SK-N-MC (cell line): ENCODE results near the gene POT1.

Source experiments
- DNase-seq: peaks from one replicate; pipeline ENCODE4 v3.0.0-alpha.2; 2011; ENCODE audit warnings: low read depth, low spot score
- H3K27ac ChIP-seq: fragments of 200-600 bp; sonication (generic); 2 replicates; pipeline ENCODE4 v1.5.1; 2016; ENCODE audit warnings: mixed run types
- H3K36me3 ChIP-seq: fragments of 200-600 bp; sonication (generic); 2 replicates; pipeline ENCODE4 v1.6.1; 2017; ENCODE audit warnings: antibody characterized with exemption, low read length, mixed read lengths; ENCODE audit not compliant: insufficient read depth
- H3K4me3 ChIP-seq: fragments of 200-600 bp; sonication (generic); 2 replicates; pipeline ENCODE4 v1.5.1; 2016
- H3K9ac ChIP-seq: fragments of 200-600 bp; sonication (generic); 2 replicates; pipeline ENCODE4 v1.8.0; 2017; ENCODE audit warnings: mixed run types, mixed read lengths; ENCODE audit not compliant: insufficient read length
- H3K9me3 ChIP-seq: fragments of 200-600 bp; sonication (generic); 2 replicates; pipeline ENCODE4 v1.6.1; 2017; ENCODE audit warnings: low read depth, mild to moderate bottlenecking, antibody characterized with exemption, low read length, moderate library complexity, mixed read lengths
- EZH2 ChIP-seq: fragments of 200-600 bp; sonication (generic); IDR thresholded peaks from one replicate; pipeline ENCODE4 v1.6.1; 2017; ENCODE audit warnings: antibody characterized with exemption
- FOXP2 ChIP-seq: optimal IDR thresholded peaks from 2 replicates; pipeline ENCODE3; 2011; ENCODE audit warnings: mild to moderate bottlenecking, moderate library complexity; ENCODE audit not compliant: insufficient read depth; ENCODE audit errors: extremely low read length, control extremely low read depth
- POLR2AphosphoS5 ChIP-seq: IDR thresholded peaks from 2 replicates; pipeline ENCODE4 v1.6.1; 2012; ENCODE audit warnings: mild to moderate bottlenecking, low read depth, low read length, borderline replicate concordance

POT1 gene

DNA sequence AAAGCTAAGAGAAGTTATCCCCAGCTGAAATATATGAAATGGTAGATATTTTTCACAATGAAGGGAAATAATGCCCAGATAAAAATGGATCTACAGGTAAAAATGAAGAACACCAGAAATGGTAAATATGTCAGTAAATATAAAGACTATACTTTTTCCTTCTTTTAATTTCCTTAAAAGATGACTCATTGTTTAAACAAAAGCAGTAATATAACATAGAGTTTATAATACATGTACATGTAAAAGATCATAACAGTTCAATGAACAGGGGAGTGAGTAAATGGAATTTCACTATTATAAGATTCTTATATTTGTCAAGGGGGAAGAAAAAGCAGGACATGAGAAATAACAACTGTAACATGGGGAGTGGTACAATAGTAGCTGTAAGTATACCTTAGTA is 7.4 kb downstream of the POT1 start:
- H3K27ac ChIP-seq: no peak overlapping the region
- no peak for DNase-seq
- H3K36me3 ChIP-seq: peaks cover 65% of the 10 kb centered on the region
- no peak overlapping the region for H3K9ac ChIP-seq
- 0 out of 2 replicates have a peak, but pooled peaks cover 6% of the 10 kb centered on the region for H3K9me3 ChIP-seq
- no peak overlapping the region for H3K4me3 ChIP-seq
- no peak for TF ChIP-seq EZH2

DNA sequence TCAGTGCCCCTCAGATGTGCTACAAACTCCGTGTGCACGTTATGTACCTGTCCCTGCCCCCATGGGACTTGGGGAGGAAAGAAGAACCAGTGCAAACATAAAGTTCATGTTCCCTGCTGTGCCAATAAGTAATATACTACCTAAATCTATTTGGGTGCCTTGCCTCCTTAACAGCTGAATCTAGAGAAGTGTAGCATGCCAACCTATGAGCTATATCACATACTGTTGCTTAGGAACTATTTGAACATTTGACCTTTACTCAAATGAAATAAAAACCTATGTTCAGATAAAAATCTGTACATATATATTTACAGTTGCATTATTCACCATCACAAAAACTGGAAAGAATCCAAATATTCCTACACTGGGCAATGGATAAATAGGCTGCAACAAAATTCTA is 9.8 kb downstream of the POT1 start:
- Histone ChIP-seq H3K9ac (no peak overlapping the region), H3K36me3 (peaks cover 50% of the 10 kb centered on the region), H3K27ac (no peak overlapping the region), H3K4me3 (no peak overlapping the region), H3K9me3 (0 out of 2 replicates have a peak, but pooled peaks cover 6% of the 10 kb centered on the region)
- TF ChIP-seq POLR2AphosphoS5 (no peak), FOXP2 (no peak)
- DNase-seq: no peak

DNA sequence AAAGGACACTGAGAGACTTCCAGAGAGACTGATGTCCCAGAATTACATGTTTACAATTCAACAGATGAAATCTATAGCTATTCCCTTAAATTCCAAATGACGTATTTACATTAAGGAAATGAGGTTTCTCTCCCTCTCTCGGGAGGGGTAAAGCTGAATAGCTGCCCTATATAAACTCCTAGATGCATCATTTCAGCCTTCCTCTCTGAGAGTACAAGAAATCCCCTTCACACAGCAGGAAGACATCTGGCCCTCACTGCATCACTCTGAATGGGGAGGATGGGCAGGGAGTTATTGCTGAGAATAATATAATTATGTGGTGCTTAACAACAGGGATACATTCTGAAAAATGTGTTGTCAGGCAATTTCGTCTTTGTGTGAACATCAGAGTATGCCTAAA is 11.0 kb downstream of the POT1 start:
- H3K27ac ChIP-seq: no peak overlapping the region
- no peak for DNase-seq
- TF ChIP-seq POLR2AphosphoS5 (no peak), FOXP2 (no peak), EZH2 (no peak)

DNA sequence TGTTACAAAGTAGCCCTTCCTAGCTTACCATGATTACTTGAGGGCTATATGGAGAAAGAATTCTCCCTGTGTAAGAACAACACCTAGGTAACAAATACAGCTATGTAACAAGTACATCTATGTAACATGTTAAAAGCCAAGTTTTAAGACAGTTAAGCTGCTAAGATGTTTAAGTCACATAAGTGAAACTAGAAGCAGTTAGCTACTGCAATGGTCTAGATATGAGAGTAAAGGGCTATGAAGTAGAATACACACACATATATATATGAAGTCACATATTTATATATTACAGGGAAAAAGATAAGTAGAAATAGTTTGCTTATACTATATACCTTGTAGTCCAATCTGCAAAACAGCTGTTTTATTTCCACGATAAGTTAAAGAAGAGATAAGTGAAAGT is 14.4 kb downstream of the POT1 start:
- peaks cover 41% of the 10 kb centered on the region for H3K36me3 ChIP-seq
- no peak overlapping the region for H3K4me3 ChIP-seq
- no peak for TF ChIP-seq POLR2AphosphoS5
- TF ChIP-seq FOXP2: no peak
- no peak for TF ChIP-seq EZH2
- DNase-seq: no peak
- H3K9ac ChIP-seq: no peak overlapping the region
- 0 out of 2 replicates have a peak, but pooled peaks cover 3% of the 10 kb centered on the region for H3K9me3 ChIP-seq
- H3K27ac ChIP-seq: no peak overlapping the region

More for the DNA sequence above, 11.0 kb downstream of the POT1 start:
- Histone ChIP-seq H3K9me3 (0 out of 2 replicates have a peak, but pooled peaks cover 6% of the 10 kb centered on the region), H3K36me3 (peaks cover 48% of the 10 kb centered on the region), H3K9ac (no peak overlapping the region), H3K4me3 (no peak overlapping the region)

DNA sequence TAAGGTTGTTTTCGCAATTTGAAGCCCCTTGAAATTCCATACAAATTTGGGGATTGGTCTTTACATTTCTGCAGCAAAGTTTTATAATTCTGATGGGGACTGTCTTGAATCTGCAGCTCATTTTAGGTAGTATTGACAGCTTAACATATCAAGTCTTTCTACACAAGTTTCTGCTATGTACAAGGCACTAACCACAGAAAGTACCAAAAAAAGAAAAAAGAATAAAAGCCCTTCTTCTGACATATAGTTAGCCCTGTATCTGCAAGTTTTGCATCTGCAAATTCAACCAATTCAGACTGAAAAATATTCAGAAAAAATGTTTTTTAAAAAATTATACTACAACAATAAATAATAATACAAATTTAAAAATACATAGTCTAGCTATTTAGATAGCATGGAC is 15.3 kb downstream of the POT1 start:
- H3K9ac ChIP-seq: no peak overlapping the region
- TF ChIP-seq EZH2 (no peak), FOXP2 (no peak), POLR2AphosphoS5 (no peak)
- H3K9me3 ChIP-seq: no peaks in the 10 kb centered on the region
- H3K27ac ChIP-seq: no peak overlapping the region
- no peak overlapping the region for H3K4me3 ChIP-seq
- H3K36me3 ChIP-seq: peaks cover 31% of the 10 kb centered on the region
- DNase-seq: no peak

DNA sequence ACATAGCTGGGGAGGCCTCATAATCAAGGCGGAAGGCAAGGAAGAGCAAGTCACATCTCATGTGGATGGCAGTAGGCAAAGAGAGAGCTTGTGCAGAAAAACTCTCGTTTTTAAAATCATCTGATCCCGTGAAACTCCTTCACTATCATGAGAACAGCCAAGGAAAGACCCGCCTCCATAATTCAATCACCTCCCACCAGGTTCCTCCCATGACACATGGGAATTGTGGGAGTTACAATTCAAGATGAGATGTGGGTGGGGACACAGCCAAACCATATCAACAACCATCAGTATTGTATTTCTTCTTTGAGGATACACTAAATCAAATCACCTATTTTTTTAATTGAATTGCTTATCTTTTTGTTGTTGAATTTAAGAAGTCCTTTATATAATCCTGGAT is 16.7 kb downstream of the POT1 start:
- Histone ChIP-seq H3K27ac (no peak overlapping the region), H3K9me3 (no peaks in the 10 kb centered on the region), H3K9ac (no peak overlapping the region), H3K4me3 (no peak overlapping the region), H3K36me3 (peaks cover 24% of the 10 kb centered on the region)
- DNase-seq: no peak
- TF ChIP-seq FOXP2 (no peak), EZH2 (no peak), POLR2AphosphoS5 (no peak)

DNA sequence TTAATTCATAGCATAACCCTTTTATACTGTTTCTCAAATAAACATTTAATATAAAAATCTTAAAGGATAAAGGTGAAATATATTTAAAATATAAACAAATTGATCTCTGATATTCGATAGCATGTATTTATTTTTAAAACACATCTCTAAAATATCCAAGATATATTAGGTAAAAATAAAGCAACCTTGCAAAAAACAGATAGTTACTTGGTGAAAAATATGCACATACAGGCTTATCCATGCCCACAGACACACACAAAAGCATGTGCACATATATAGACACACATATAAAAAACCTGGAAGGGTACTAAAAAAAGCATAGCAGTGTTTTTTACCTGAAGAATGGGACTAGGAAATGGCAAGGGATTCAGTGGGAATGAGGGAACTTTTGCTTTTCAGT is 19.8 kb downstream of the POT1 start:
- Histone ChIP-seq H3K27ac (no peak overlapping the region), H3K9me3 (no peaks in the 10 kb centered on the region), H3K36me3 (peaks cover 16% of the 10 kb centered on the region), H3K4me3 (no peak overlapping the region), H3K9ac (no peak overlapping the region)
- TF ChIP-seq POLR2AphosphoS5: no peak
- TF ChIP-seq FOXP2: no peak
- no peak for TF ChIP-seq EZH2
- no peak for DNase-seq

DNA sequence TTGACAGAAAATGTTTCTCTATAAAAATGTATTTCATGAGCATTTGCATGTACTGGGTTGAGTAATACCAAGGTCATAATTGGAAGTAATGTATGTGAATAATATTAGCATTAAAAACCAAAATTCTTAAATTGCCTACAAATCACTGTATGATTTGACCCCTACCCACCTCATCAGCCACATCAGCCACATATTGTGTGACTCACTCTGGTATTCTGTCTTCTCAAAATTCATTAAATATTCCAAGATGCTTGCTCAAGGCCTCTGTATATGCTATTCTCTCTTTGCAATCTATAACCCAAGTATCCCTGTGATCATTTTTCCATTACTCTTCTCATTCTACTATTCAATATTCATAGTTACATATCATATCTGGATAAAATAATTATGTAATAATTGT is 21.4 kb downstream of the POT1 start:
- TF ChIP-seq POLR2AphosphoS5 (no peak), EZH2 (no peak), FOXP2 (no peak)
- no peak for DNase-seq
- peaks cover 8% of the 10 kb centered on the region for H3K36me3 ChIP-seq
- H3K27ac ChIP-seq: no peak overlapping the region
- no peak overlapping the region for H3K9ac ChIP-seq
- no peaks in the 10 kb centered on the region for H3K9me3 ChIP-seq
- no peak overlapping the region for H3K4me3 ChIP-seq

DNA sequence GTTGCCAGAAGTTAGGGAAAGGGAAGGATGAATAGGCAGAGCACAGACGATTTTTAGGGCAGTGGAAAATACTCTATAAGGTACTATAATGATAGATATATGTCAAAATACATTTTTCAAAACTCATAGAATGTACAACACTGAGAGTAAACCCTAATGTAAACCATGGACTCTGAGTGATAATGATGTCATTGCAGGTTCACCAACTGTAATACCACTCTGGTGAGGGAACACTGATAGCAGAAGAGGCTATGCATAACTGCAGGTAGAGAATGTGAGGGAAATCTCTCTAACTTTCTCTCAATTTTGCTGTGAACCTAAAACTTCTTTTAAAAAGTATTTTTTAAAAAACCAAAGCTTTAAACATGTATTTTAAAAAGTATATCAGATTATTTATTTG is 22.1 kb downstream of the POT1 start:
- TF ChIP-seq FOXP2 (no peak), EZH2 (no peak)
- no peak for DNase-seq
- no peak overlapping the region for H3K4me3 ChIP-seq
- peaks cover 5% of the 10 kb centered on the region; the same call in 1 of the 2 replicates for H3K36me3 ChIP-seq
- H3K27ac ChIP-seq: no peak overlapping the region
- H3K9ac ChIP-seq: no peak overlapping the region
- no peaks in the 10 kb centered on the region for H3K9me3 ChIP-seq
